Subcutaneous abdominal adipose tissue (tissue), 5 donors: ENCODE measurements around the gene DOK6.

Source experiments
- H3K27ac ChIP-seq: one replicate; pipeline ENCODE4 v1.7.0; 2013; ENCODE audit warnings: low read depth, mild to moderate bottlenecking, inconsistent platforms, low read length, moderate library complexity
- H3K27me3 ChIP-seq, 5 donors: one replicate each; pipeline ENCODE4 v1.7.0; 2013; ENCODE audit warnings: low read length in 5 of 5, inconsistent platforms in 1 of 5; ENCODE audit not compliant: control insufficient read depth in 5 of 5, insufficient read depth in 4 of 5
- H3K36me3 ChIP-seq, 5 donors: one replicate each; pipeline ENCODE4 v1.7.0; 2013; ENCODE audit warnings: low read length in 5 of 5; ENCODE audit not compliant: control insufficient read depth in 5 of 5, insufficient read depth in 5 of 5
- H3K4me1 ChIP-seq, 5 donors: one replicate each; pipeline ENCODE4 v1.7.0; 2013; ENCODE audit warnings: low read length in 5 of 5, mild to moderate bottlenecking in 3 of 5, moderate library complexity in 1 of 5; ENCODE audit not compliant: control insufficient read depth in 5 of 5, insufficient read depth in 5 of 5
- H3K4me3 ChIP-seq, 5 donors: one replicate each; pipeline ENCODE4 v1.7.0; 2013; ENCODE audit warnings: low read length in 5 of 5, low read depth in 1 of 5
- H3K9ac ChIP-seq, 5 donors: one replicate each; pipeline ENCODE4 v1.7.0; 2013; ENCODE audit warnings: low read length in 5 of 5, mild to moderate bottlenecking in 4 of 5, moderate library complexity in 3 of 5
- H3K9me3 ChIP-seq, 5 donors: one replicate each; pipeline ENCODE4 v1.7.0; 2013; ENCODE audit warnings: low read length in 5 of 5; ENCODE audit not compliant: control insufficient read depth in 5 of 5
- donor health status: healthy.
- donor health status: healthy.
- donor health status: healthy.
- donor health status: healthy.
- donor health status: healthy.

The DOK6 gene

GRCh38 chr18:69383186-69383585 is 17.5 kb upstream of the DOK6 start:
- H3K36me3 ChIP-seq: no peaks in the 10 kb centered on the region
- no peak overlapping the region for H3K4me3 ChIP-seq
- no peaks in the 10 kb centered on the region for H3K27me3 ChIP-seq
- H3K9me3 ChIP-seq: no peaks in the 10 kb centered on the region
- H3K9ac ChIP-seq: no peak overlapping the region
- no peak overlapping the region for H3K27ac ChIP-seq
- no peaks in the 10 kb centered on the region for H3K4me1 ChIP-seq

GRCh38 chr18:69387186-69387585 is 13.5 kb upstream of the DOK6 start:
- Histone ChIP-seq H3K4me1 (no peaks in the 10 kb centered on the region), H3K9me3 (no peaks in the 10 kb centered on the region), H3K9ac (no peak overlapping the region), H3K27ac (no peak overlapping the region), H3K27me3 (no peaks in the 10 kb centered on the region), H3K4me3 (no peak overlapping the region), H3K36me3 (no peaks in the 10 kb centered on the region)

DNA sequence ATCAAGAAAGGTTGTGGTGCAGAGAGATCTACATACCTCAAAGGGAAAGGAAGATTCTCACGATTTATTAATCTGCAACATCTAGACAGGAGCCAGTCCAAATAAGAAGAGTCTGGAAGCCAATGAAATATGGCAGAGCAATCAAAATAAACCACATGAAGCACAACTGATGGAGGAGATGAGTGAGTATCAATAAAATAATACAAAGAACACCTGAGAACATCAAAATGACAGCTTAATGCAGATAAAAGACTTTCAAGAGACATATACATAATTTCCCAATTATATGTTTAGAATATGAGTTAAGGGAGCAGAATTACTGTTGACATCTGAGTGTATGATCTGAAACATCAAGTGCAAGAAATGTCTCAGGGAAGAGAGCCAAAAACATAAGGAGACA is 12.5 kb upstream of the DOK6 start:
- Histone ChIP-seq H3K36me3 (no peaks in the 10 kb centered on the region), H3K27me3 (no peaks in the 10 kb centered on the region), H3K9me3 (no peaks in the 10 kb centered on the region), H3K4me3 (no peak overlapping the region), H3K4me1 (no peaks in the 10 kb centered on the region), H3K27ac (no peak overlapping the region), H3K9ac (no peak overlapping the region)

GRCh38 chr18:69397096-69397495 is 3.6 kb upstream of the DOK6 start:
- Histone ChIP-seq H3K4me3 (no peak overlapping the region), H3K36me3 (no peaks in the 10 kb centered on the region), H3K9ac (no peak overlapping the region), H3K9me3 (no peaks in the 10 kb centered on the region), H3K27ac (no peak overlapping the region), H3K4me1 (peaks cover 0 to 19% (median 17%) of the 10 kb centered on the region in 5 donors), H3K27me3 (peaks cover 7 to 11% (median 10%) of the 10 kb centered on the region in 5 donors)

DNA sequence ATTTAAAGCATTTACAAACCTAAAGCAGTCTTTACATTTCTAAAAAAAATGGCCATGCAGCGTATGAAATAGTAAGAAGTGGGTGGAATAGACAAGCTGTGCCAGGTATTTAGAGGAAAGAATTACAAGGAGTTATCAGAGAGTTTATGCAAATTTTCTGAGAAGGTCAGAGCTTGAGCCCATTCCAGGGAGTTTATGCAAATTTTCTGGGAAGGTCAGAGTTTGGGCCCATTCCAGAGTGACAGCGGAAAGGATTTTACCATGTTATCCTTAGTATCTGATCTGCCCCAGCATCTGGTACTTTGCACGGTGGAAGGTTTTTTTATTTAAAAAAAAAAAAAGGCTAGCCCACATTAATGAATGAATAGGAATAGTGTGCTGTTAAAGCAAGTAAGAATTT is 1.4 kb upstream of the DOK6 start:
- Histone ChIP-seq H3K4me1 (peaks cover 0 to 25% (median 22%) of the 10 kb centered on the region in 5 donors), H3K27ac (no peak overlapping the region), H3K9me3 (no peaks in the 10 kb centered on the region), H3K4me3 (no peak overlapping the region), H3K9ac (no peak overlapping the region), H3K27me3 (peaks cover 18 to 21% (median 19%) of the 10 kb centered on the region in 5 donors), H3K36me3 (no peaks in the 10 kb centered on the region)

DNA sequence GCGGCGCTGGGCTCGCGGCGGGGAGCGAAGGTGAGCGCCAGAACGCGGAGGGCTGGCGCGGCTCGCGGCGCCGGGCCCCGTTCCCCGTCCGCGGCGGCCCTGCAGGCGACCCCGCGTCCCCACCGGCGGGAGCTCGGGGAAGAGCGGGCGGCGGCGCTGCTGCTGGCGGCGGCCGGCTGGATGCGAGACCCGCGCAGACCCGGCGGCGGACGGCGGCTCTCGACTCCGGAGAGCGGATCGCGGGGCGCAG is 213 bp downstream of the DOK6 start:
- no peak overlapping the region for H3K9ac ChIP-seq
- H3K27me3 ChIP-seq: peaks cover 18 to 21% (median 19%) of the 10 kb centered on the region in 5 donors
- H3K36me3 ChIP-seq: no peaks in the 10 kb centered on the region
- H3K9me3 ChIP-seq: no peaks in the 10 kb centered on the region
- no peak overlapping the region for H3K27ac ChIP-seq
- H3K4me1 ChIP-seq: peaks cover 0 to 25% (median 22%) of the 10 kb centered on the region in 5 donors
- peak overlapping the region in 4 of 5 donors; percentile 62 to 70 (median 68) for H3K4me3 ChIP-seq

- Histone ChIP-seq H3K9me3 (no peaks in the 10 kb centered on the region), H3K9ac (no peak overlapping the region), H3K27ac (no peak overlapping the region), H3K4me3 (peak overlapping the region; percentile 62 to 79 (median 69)), H3K36me3 (no peaks in the 10 kb centered on the region), H3K27me3 (peaks cover 18 to 21% (median 19%) of the 10 kb centered on the region in 5 donors), H3K4me1 (peaks cover 0 to 25% (median 22%) of the 10 kb centered on the region in 5 donors)
Measured at GRCh38 chr18:69401226-69401971, 711 bp downstream of the DOK6 start.

DNA sequence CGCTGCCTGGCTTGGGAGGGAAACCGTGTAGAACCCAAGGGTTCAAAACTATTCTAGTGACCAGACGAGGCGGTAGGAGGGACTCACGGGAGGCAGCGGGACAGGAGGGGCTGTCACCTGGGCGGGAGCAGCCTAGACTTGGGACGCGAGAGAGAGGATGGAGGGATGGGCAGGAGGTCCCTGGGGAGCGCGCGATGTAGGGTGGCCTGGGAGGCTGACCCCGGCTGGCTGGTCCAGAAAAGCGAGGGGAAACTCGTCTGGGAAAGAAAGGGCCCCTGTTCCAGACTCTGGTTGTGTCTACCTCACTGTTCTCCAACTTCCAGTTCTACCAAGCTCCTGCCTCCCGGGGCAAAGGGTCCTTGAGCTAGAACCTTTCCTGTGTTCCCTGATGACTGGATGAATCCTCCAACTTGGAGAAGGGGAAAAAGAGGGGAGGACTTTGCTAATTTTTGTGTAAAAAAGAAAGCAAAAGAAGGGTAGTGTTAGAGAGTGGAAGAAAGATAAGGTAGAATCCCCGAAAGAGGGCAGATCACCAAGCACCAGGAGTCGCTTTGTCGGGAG is 1.4 kb downstream of the DOK6 start:
- Histone ChIP-seq H3K9ac (no peak overlapping the region), H3K4me3 (peak overlapping the region; percentile 29 to 70 (median 66)), H3K27ac (no peak overlapping the region)

GRCh38 chr18:69402533-69402989 is 1.9 kb downstream of the DOK6 start:
- H3K4me1 ChIP-seq: peaks cover 0 to 25% (median 22%) of the 10 kb centered on the region in 5 donors
- no peak overlapping the region for H3K27ac ChIP-seq
- H3K9ac ChIP-seq: no peak overlapping the region
- no peaks in the 10 kb centered on the region for H3K9me3 ChIP-seq
- H3K4me3 ChIP-seq: peak overlapping the region; percentile 29 to 70 (median 62)
- H3K27me3 ChIP-seq: peaks cover 18 to 21% (median 19%) of the 10 kb centered on the region in 5 donors
- no peaks in the 10 kb centered on the region for H3K36me3 ChIP-seq

More for the DNA sequence above, 1.4 kb downstream of the DOK6 start:
- peaks cover 0 to 25% (median 22%) of the 10 kb centered on the region in 5 donors for H3K4me1 ChIP-seq
- no peaks in the 10 kb centered on the region for H3K9me3 ChIP-seq
- H3K36me3 ChIP-seq: no peaks in the 10 kb centered on the region
- peaks cover 18 to 21% (median 19%) of the 10 kb centered on the region in 5 donors for H3K27me3 ChIP-seq

DNA sequence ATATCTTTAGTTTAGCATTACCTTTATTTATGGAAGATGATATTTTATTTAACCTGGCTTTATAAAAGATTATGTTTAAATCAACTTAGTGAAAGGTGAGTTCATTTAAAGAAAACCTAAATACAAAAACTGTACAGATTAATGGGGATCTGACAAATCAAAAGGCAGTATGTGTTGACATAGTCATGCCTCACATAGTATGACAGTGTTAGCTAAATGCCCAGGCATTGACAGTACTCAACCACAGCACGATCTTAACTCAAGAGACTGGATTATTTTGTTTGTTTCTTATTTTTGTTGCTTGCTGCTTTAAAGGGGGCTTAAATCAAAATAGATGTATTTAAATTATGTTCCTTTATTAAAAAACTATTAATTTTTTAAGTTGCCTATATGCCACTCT is 7.8 kb downstream of the DOK6 start:
- no peak overlapping the region for H3K4me3 ChIP-seq
- no peaks in the 10 kb centered on the region for H3K36me3 ChIP-seq
- no peak overlapping the region for H3K9ac ChIP-seq
- H3K27me3 ChIP-seq: no peaks in the 10 kb centered on the region
- no peaks in the 10 kb centered on the region for H3K4me1 ChIP-seq
- no peak overlapping the region for H3K27ac ChIP-seq
- no peaks in the 10 kb centered on the region for H3K9me3 ChIP-seq
